ENCODE data around the gene TMTC2.
"Not testable (repeated sequence)": the region's sequence is repeated elsewhere in the genome, so short reads cannot be mapped to it uniquely, and the experiment has no call there.

Gene TMTC2

GRCh38 chr12:82842480-82842879 lies 155.8 kb downstream of the TMTC2 start:
- DNase-seq (ENCODE audit: low spot score), result no peak

- DNase-seq (ENCODE audit: low spot score), result not testable (repeated sequence)
These were observed 158.4 kb downstream of the TMTC2 start for GRCh38 chr12:82845076-82845475.

GRCh38 chr12:82848845-82849244 lies 162.1 kb downstream of the TMTC2 start:
- DNase-seq (ENCODE audit: low spot score), result no peak

- no peak for DNase-seq (ENCODE audit: low spot score)
These were observed 165.8 kb downstream of the TMTC2 start for GRCh38 chr12:82852529-82852928.

GRCh38 chr12:82855872-82856271 lies 169.2 kb downstream of the TMTC2 start:
- DNase-seq (ENCODE audit: low spot score), result no peak

- DNase-seq (ENCODE audit: low spot score), result no peak
These were observed 170.6 kb downstream of the TMTC2 start for GRCh38 chr12:82857276-82857675.

GRCh38 chr12:82857911-82858533 lies 171.3 kb downstream of the TMTC2 start:
- DNase-seq (ENCODE audit: low spot score), result no peak

GRCh38 chr12:82858534-82858917 lies 171.8 kb downstream of the TMTC2 start:
- DNase-seq (ENCODE audit: low spot score), result no peak

GRCh38 chr12:82862069-82862841 lies 175.5 kb downstream of the TMTC2 start:
- no peak for DNase-seq (ENCODE audit: low spot score)

GRCh38 chr12:82862876-82863649 lies 176.4 kb downstream of the TMTC2 start:
- no peak for DNase-seq (ENCODE audit: low spot score)

GRCh38 chr12:82866227-82866775 lies 179.6 kb downstream of the TMTC2 start:
- no peak for DNase-seq (ENCODE audit: low spot score)

GRCh38 chr12:82866946-82867345 lies 180.2 kb downstream of the TMTC2 start:
- no peak for DNase-seq (ENCODE audit: low spot score)

- DNase-seq (ENCODE audit: low spot score), result no peak
These were observed 181.2 kb downstream of the TMTC2 start for GRCh38 chr12:82867762-82868500.

GRCh38 chr12:82870771-82871377 lies 184.2 kb downstream of the TMTC2 start:
- DNase-seq (ENCODE audit: low spot score), result peak; percentile 37

GRCh38 chr12:82872088-82872487 lies 185.4 kb downstream of the TMTC2 start:
- DNase-seq (ENCODE audit: low spot score), result no peak

GRCh38 chr12:82873309-82873708 lies 186.6 kb downstream of the TMTC2 start:
- no peak for DNase-seq (ENCODE audit: low spot score)

- no peak for DNase-seq (ENCODE audit: low spot score)
These were observed 187.2 kb downstream of the TMTC2 start for GRCh38 chr12:82873951-82874350.

GRCh38 chr12:82874945-82875344 lies 188.2 kb downstream of the TMTC2 start:
- no peak for DNase-seq (ENCODE audit: low spot score)

- DNase-seq (ENCODE audit: low spot score), result no peak
These were observed 189.4 kb downstream of the TMTC2 start for GRCh38 chr12:82876075-82876474.

- DNase-seq (ENCODE audit: low spot score), result no peak
These were observed 191.3 kb downstream of the TMTC2 start for GRCh38 chr12:82877963-82878362.

GRCh38 chr12:82880442-82880901 lies 193.8 kb downstream of the TMTC2 start:
- no peak for DNase-seq (ENCODE audit: low spot score)
